Upper lobe of right lung (tissue), 1 donor: Measurements from ENCODE around the gene P2RY2. TPM values are rescaled to one million over a fixed set of nuclear protein-coding genes. Genes with fewer than 3 reads are reported as not detected.

Experiments
- ATAC-seq: fragments of 200-7000 bp; cut with Tn5 transposase; one replicate; pipeline ENCODE4 v1.9.1; 2020; ENCODE audit warnings: mild to moderate bottlenecking, moderate library complexity
- DNase-seq: peaks from one replicate; pipeline ENCODE4 v3.0.0-alpha.2; 2020
- H3K27ac ChIP-seq: fragments of 200-600 bp; one replicate; pipeline ENCODE4 v1.8.0; 2022
- H3K27me3 ChIP-seq: fragments of 200-600 bp; one replicate; pipeline ENCODE4 v1.8.0; 2022; ENCODE audit warnings: mild to moderate bottlenecking
- H3K36me3 ChIP-seq: fragments of 200-600 bp; one replicate; pipeline ENCODE4 v1.8.0; 2022
- H3K4me1 ChIP-seq: fragments of 200-600 bp; one replicate; pipeline ENCODE4 v1.8.0; 2022
- H3K4me3 ChIP-seq: fragments of 200-600 bp; one replicate; pipeline ENCODE4 v1.8.0; 2022; ENCODE audit warnings: mild to moderate bottlenecking
- H3K9me3 ChIP-seq: fragments of 200-600 bp; one replicate; pipeline ENCODE4 v1.8.0; 2022
- intact Hi-C: fragments of 100-400 bp; cut with DNase I; formaldehyde crosslinking; loops from one replicate; pipeline ENCODE4 v1.11.0; 2022
- total RNA-seq: library from RNA; stranded (reverse); fragmentation: NEBNext Ultra II Directional; extraction: Animal tissue kit (Norgen Biotek cat#: 25700); gene quantifications from one replicate; pipeline ENCODE4 v1.2.1, GENCODE V29; 2021
- TF ChIP-seq, protein P1 (sequence below): fragments of 200-600 bp; IDR thresholded peaks from one replicate; pipeline ENCODE4 v1.8.0; 2022; ENCODE audit warnings: antibody characterized with exemption
- donor health status: DM: no; HTN: yes; CAD: no; lungs with severe emphysema.

The P2RY2 gene
- total RNA-seq, 1 donor from 2014 or later, result 7.4 TPM

DNA sequence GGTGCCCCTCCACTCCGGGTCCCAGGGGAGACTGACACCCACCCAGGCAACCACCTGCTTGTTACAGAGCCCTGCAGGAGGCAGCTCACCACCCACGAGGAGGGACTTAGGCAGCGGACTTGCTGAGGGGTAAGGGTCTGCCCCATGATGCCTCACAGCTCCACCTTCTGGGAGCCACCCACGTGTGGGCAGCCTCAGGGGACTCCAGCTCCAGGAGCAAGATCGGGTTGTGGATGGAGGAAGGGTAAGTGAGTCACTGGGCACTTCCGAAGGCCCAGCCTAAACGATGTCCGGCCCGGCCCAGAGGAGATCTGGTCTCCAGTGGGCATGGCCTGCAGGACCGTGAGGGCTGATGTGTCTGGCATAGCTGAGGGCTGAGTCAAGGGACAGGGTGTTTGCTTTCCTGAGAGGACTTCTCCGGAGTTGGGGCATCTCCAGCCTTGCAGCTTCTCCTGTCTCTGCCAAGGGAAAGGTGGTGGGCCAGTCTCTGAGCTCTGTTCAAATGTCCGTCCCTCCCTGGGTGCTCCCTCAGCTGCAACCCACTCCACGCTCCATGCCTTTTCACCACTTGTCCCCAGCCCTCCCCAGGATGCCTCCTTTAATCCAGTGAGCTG, 32.3 kb upstream of the P2RY2 start:
- intact Hi-C loops, result loop anchor here (10.0 kb wide), 1 partner anchor 49 kb away; no protein-coding TSS in a partner anchor
- no peaks in the 10 kb centered on the region for H3K36me3 ChIP-seq
- no peak overlapping the region for H3K4me3 ChIP-seq
- ATAC-seq (peak; percentile 43), DNase-seq (no peak)
- peaks cover 13% of the 10 kb centered on the region for H3K4me1 ChIP-seq
- H3K27me3 ChIP-seq, result no peaks in the 10 kb centered on the region
- TF ChIP-seq, protein P1, sequence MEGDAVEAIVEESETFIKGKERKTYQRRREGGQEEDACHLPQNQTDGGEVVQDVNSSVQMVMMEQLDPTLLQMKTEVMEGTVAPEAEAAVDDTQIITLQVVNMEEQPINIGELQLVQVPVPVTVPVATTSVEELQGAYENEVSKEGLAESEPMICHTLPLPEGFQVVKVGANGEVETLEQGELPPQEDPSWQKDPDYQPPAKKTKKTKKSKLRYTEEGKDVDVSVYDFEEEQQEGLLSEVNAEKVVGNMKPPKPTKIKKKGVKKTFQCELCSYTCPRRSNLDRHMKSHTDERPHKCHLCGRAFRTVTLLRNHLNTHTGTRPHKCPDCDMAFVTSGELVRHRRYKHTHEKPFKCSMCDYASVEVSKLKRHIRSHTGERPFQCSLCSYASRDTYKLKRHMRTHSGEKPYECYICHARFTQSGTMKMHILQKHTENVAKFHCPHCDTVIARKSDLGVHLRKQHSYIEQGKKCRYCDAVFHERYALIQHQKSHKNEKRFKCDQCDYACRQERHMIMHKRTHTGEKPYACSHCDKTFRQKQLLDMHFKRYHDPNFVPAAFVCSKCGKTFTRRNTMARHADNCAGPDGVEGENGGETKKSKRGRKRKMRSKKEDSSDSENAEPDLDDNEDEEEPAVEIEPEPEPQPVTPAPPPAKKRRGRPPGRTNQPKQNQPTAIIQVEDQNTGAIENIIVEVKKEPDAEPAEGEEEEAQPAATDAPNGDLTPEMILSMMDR, result no peak
- H3K27ac ChIP-seq, result no peak overlapping the region
- H3K9me3 ChIP-seq, result no peaks in the 10 kb centered on the region

DNA sequence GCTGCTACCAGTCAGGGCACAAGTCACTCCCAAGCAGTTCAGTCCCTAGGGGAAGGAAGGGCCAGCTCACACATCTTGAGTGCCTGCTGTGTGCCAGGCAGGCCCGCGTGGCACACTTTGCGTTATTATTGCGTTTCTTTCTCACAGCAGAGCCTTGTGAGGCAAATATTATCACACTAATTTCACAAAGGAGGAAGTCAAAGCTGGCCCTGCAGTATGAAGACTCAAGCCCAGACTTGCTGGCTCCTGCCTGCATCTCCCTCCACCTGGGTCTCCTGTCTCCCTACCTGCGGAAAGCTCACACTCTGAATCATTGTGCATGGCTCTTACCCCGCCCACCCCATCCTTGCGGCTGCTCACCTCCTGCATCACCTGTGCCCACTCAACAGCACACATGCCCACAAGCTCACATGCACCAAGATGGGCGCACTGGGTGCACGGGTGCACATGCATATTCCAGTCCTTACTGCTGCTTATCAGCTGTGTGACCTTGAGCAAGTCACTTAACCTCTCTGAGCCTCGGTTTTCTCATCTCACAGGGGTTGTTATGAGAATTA, 31.7 kb upstream of the P2RY2 start:
- Histone ChIP-seq H3K27me3 (no peaks in the 10 kb centered on the region), H3K27ac (no peak overlapping the region), H3K4me1 (peaks cover 13% of the 10 kb centered on the region), H3K4me3 (no peak overlapping the region), H3K36me3 (no peaks in the 10 kb centered on the region), H3K9me3 (no peaks in the 10 kb centered on the region)
- intact Hi-C loops, result loop anchor here (10.0 kb wide), 1 partner anchor 48 kb away; no protein-coding TSS in a partner anchor
- DNase-seq (no peak), ATAC-seq (peak; percentile 17)
- TF ChIP-seq, protein P1, result no peak

DNA sequence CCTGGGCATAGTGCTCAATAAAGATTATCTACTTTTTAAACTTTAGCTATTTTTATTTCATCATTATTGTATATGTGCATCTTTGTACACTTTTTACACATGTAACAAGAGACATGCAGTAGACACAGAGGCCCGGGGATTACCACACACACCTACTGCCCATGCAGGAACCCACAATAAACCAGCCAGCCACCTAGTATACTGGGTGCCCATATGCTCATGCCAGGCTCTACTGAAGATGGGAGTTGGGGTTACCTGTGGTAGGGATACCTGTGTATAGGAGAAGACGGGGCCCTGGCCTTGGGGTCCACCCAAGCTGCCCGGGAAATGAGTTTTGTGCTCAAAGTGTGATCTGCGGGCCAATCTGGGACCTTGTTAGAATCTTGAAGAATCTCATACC, 31.2 kb upstream of the P2RY2 start:
- Histone ChIP-seq H3K9me3 (no peaks in the 10 kb centered on the region), H3K27ac (no peak overlapping the region), H3K36me3 (no peaks in the 10 kb centered on the region), H3K27me3 (no peaks in the 10 kb centered on the region), H3K4me3 (no peak overlapping the region), H3K4me1 (peaks cover 13% of the 10 kb centered on the region)
- intact Hi-C loops, result loop anchor here (10.0 kb wide), 1 partner anchor 48 kb away; no protein-coding TSS in a partner anchor
- TF ChIP-seq, protein P1, result no peak
- ATAC-seq (no peak), DNase-seq (no peak)

DNA sequence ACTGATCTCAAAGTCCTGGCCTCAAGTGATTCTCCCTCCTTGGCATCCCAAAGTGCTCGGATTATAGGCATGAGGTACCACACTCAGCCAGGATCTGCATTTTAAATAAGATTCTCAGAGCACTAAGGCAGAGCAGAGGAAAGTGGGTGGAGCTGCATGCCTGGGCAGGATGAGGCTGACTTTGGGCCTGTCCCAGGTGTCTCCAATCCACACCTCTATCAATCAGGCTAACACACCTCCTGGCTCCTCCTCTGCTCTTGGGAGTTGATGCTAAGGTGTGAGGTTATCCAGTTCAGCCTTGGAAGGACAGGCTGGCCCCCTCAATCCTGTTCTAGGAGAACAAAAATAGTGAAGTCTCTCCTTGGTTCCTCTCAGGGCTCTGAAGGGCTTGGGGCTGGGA, 30.2 kb upstream of the P2RY2 start:
- Histone ChIP-seq H3K4me3 (no peak overlapping the region), H3K4me1 (peaks cover 13% of the 10 kb centered on the region), H3K27ac (no peak overlapping the region), H3K27me3 (no peaks in the 10 kb centered on the region), H3K9me3 (no peaks in the 10 kb centered on the region), H3K36me3 (no peaks in the 10 kb centered on the region)
- no peak for ATAC-seq
- DNase-seq, result no peak
- TF ChIP-seq, protein P1, result no peak
- intact Hi-C loops, result loop anchor here (10.0 kb wide), 1 partner anchor 47 kb away; no protein-coding TSS in a partner anchor

DNA sequence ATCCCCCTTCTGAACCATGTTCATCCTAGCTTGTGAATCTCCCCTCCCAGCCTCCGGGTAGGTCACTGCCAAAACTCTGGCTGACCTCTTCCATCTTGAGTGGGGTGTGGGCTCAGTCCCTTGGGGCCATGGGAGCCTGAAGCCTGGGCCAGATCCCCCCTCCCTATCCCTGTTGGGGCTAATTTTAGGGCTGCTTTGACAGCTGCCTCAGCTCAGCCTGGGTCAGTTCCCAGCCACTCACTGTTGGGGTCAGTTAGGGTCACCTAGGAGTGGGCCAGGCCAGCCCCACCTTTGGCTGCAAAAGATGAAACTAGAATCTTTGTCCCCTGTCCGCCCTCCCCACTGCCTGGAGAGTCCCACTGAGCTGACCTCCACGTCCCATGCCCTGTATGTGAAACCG, 29.8 kb upstream of the P2RY2 start:
- Histone ChIP-seq H3K36me3 (no peaks in the 10 kb centered on the region), H3K4me1 (peaks cover 13% of the 10 kb centered on the region), H3K9me3 (no peaks in the 10 kb centered on the region), H3K27me3 (no peaks in the 10 kb centered on the region), H3K27ac (no peak overlapping the region), H3K4me3 (no peak overlapping the region)
- DNase-seq (no peak), ATAC-seq (no peak)
- intact Hi-C loops, result loop anchor here (10.0 kb wide), 1 partner anchor 46 kb away; no protein-coding TSS in a partner anchor
- TF ChIP-seq, protein P1, result no peak
